Mucosa of descending colon (tissue), 3 donors: ENCODE measurements around the gene PCGF1. TPM values are rescaled to one million over a fixed set of nuclear protein-coding genes. Genes with fewer than 3 reads are reported as not detected.
"Not testable (repeated sequence)": the region's sequence is repeated elsewhere in the genome, so short reads cannot be mapped to it uniquely, and the experiment has no call there.

Experiments used
- ATAC-seq: fragments of 200-7000 bp; cut with Tn5 transposase; one replicate; pipeline ENCODE4 v1.9.1; 2020; ENCODE audit warnings: mild to moderate bottlenecking, moderate library complexity
- DNase-seq, 3 donors: peaks; one replicate each; pipeline ENCODE4 v3.0.0-alpha.2; 2020
- H3K36me3 ChIP-seq: fragments of 200-600 bp; one replicate; pipeline ENCODE4 v1.8.0; 2021; ENCODE audit warnings: low read depth, mild to moderate bottlenecking
- H3K4me1 ChIP-seq: fragments of 200-600 bp; one replicate; pipeline ENCODE4 v1.8.0; 2021; ENCODE audit warnings: low read depth, mild to moderate bottlenecking
- H3K4me3 ChIP-seq: fragments of 200-600 bp; one replicate; pipeline ENCODE4 v1.8.0; 2021; ENCODE audit warnings: mild to moderate bottlenecking
- H3K9me3 ChIP-seq: fragments of 200-600 bp; one replicate; pipeline ENCODE4 v1.8.0; 2021; ENCODE audit warnings: mild to moderate bottlenecking
- intact Hi-C, 2 donors: fragments of 100-400 bp; cut with DNase I in 1 of 2; cut with micrococcal nuclease in 1 of 2; formaldehyde crosslinking; loops; one replicate each; pipeline versions ENCODE4 v1.11.0 to v1.11.1; 2022; cut with DNase I, micrococcal nuclease
- total RNA-seq, 3 donors: library from RNA; stranded (reverse); fragmentation: NEBNext Ultra II Directional in 2 of 3; extraction: Animal tissue kit (Norgen Biotek cat#: 25700) in 2 of 3; gene quantifications; one replicate each; pipeline versions ENCODE4 v1.2.1 to v1.2.4, GENCODE V29; 2021 to 2023
- TF ChIP-seq, protein P1 (sequence below): fragments of 200-600 bp; IDR thresholded peaks from one replicate; pipeline ENCODE4 v1.8.0; 2022; ENCODE audit warnings: antibody characterized with exemption, mild to moderate bottlenecking
- donor health status: DM: no; HTN: no; CAD: no; lungs with moderate emphysema.
- donor health status: DM: no; HTN: no; CAD: no.
- donor health status: DM: no; HTN: yes; CAD: no.

PCGF1 gene
- total RNA-seq, 3 donors from 2014 or later = 20.3 to 29.1 (median 22.3) TPM

- Histone ChIP-seq H3K9me3 (no peaks in the 10 kb centered on the region), H3K36me3 (no peaks in the 10 kb centered on the region), H3K4me1 (peaks cover 29% of the 10 kb centered on the region), H3K4me3 (no peak overlapping the region)
- intact Hi-C loops = no loop called here
- DNase-seq (no peak), ATAC-seq (no peak)
- TF ChIP-seq, protein P1, sequence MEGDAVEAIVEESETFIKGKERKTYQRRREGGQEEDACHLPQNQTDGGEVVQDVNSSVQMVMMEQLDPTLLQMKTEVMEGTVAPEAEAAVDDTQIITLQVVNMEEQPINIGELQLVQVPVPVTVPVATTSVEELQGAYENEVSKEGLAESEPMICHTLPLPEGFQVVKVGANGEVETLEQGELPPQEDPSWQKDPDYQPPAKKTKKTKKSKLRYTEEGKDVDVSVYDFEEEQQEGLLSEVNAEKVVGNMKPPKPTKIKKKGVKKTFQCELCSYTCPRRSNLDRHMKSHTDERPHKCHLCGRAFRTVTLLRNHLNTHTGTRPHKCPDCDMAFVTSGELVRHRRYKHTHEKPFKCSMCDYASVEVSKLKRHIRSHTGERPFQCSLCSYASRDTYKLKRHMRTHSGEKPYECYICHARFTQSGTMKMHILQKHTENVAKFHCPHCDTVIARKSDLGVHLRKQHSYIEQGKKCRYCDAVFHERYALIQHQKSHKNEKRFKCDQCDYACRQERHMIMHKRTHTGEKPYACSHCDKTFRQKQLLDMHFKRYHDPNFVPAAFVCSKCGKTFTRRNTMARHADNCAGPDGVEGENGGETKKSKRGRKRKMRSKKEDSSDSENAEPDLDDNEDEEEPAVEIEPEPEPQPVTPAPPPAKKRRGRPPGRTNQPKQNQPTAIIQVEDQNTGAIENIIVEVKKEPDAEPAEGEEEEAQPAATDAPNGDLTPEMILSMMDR = no peak
Observed at GRCh38 chr2:74461187-74462053, 46.1 kb downstream of the PCGF1 start.

- intact Hi-C loops, H3K4me3 ChIP-seq, ATAC-seq, H3K9me3 ChIP-seq, H3K36me3 ChIP-seq, DNase-seq: not testable (repeated sequence)
- H3K4me1 ChIP-seq = peaks cover 35% of the 10 kb centered on the region
Observed at GRCh38 chr2:74460187-74460586, 47.3 kb downstream of the PCGF1 start.

DNA sequence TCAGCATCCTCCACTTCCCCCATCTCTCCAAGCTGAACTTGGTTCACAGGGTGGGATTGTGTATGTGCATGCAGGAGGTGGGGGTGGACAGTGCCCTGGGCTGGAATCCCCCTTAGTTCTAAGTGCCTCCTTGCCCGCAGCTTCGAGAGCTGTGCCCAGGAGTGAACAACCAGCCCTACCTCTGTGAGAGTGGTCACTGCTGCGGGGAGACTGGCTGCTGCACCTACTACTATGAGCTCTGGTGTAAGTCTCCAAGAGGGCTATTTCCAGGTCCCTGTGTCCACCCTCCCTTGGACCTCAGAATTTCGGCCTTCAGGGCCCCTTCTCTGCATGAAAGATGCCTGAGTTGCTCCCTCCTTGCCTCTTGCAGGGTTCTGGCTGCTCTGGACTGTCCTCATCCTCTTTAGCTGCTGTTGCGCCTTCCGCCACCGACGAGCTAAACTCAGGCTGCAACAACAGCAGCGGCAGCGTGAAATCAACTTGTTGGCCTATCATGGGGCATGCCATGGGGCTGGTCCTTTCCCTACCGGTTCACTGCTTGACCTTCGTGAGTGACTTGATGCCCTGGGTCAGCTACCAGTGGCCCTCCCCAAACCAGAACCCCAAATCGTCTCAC lies 47.9 kb downstream of the PCGF1 start:
- intact Hi-C loops, H3K36me3 ChIP-seq, H3K9me3 ChIP-seq, DNase-seq, H3K4me3 ChIP-seq, ATAC-seq: not testable (repeated sequence)
- H3K4me1 ChIP-seq = peaks cover 39% of the 10 kb centered on the region

DNA sequence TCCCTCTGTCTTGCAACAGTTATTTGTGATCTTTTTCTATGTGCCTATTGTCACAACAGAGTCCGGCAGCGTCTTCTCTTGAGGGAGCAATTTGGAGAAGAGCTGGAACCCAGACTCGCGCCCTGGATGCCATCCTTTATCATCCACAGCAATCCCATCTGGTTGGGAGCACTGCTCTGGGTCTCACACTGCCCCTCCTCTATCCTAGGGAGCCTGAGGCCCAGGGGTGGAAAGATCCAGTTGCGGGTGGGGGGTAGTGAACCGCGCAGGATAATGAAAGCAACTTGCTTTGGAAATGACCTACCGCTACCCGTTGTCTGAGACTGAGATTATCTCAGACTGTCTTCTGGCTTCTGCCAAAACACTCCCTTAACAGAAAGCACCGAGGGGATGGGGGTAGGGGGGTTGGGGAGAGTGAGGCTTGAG lies 48.5 kb downstream of the PCGF1 start:
- no peak overlapping the region for H3K4me3 ChIP-seq
- H3K36me3 ChIP-seq = no peaks in the 10 kb centered on the region
- H3K9me3 ChIP-seq = no peaks in the 10 kb centered on the region
- ATAC-seq = no peak
- intact Hi-C loops = no loop called here
- TF ChIP-seq, protein P1 = no peak
- H3K4me1 ChIP-seq = peaks cover 35% of the 10 kb centered on the region
- no peak for DNase-seq

DNA sequence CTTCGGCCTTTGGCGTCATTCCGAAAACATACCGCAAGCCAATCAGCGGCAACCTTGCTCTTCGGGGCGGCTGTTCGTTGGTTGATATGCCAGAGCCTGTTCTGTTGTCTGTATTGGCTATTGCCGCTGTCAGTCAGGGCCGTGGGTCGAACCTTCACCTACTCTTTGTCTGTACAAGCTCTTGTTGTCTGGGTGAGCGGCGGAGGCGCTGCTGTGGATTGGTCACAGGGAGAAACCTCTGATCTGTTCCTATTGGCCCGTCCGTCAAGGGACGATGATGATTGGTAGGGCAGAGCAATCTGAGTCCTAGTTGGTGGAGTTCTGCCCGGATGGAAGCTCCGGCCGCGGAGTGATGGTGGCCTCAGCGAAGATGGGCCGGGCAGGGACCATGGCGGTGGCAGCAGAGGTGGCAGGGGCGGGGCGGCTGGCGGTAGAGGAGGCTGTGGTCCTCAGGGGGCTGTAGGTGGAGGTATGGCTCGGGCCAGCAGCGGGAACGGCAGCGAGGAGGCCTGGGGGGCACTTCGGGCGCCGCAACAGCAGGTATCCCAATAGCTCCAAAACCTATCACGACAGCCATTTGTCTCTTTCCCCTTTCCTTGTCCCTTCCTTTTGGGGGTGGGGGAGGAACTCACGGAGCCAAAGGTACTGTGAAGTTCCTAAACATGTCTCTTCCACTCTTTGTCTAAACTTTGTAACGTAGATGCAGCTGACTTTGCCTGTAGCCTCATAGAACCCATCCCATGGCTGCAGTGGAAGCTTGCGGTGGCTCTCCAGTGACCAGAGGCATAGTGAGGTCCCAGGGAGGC lies 49.2 kb downstream of the PCGF1 start, which contains the start of gene WBP1:
WBP1 (plus strand) TSS at position 307 of the 806 bp plus-strand sequence; CDS start at position 472, 165 bp downstream.
- TF ChIP-seq, protein P1 = no peak
- H3K36me3 ChIP-seq = no peaks in the 10 kb centered on the region
- intact Hi-C loops = no loop called here
- H3K9me3 ChIP-seq = no peaks in the 10 kb centered on the region
- H3K4me1 ChIP-seq = peaks cover 32% of the 10 kb centered on the region
- DNase-seq (peak; percentile 99 to 100 (median 100)), ATAC-seq (peak; percentile 85)
- peak within 1 kb of the TSS; percentile 27 for H3K4me3 ChIP-seq

DNA sequence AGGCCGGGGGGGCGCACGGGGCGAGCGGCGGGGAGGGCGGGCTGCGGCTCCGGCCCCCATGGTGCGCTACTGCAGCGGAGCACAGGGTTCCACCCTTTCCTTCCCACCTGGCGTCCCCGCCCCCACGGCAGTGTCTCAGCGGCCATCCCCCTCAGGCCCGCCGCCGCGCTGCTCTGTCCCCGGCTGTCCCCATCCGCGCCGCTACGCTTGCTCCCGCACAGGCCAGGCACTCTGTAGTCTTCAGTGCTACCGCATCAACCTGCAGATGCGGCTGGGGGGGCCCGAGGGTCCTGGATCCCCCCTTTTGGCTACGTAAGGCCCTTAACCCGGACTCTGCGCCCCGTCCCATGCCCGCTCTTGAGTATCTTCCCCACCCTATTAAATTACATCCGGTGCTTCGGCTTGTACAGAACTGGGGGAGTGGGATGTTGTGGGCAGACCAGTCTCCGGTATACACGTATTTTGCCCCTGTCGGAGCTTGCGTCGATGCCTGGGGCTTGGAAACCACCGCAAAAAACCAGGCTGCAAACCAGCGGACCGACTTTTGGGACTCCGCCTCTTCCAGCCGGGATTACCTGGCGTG lies 49.9 kb downstream of the PCGF1 start:
- TF ChIP-seq, protein P1 = no peak
- DNase-seq (peak; percentile 83 to 92 (median 89)), ATAC-seq (peak; percentile 64)
- peak overlapping the region; percentile 27 for H3K4me3 ChIP-seq
- H3K4me1 ChIP-seq = peaks cover 32% of the 10 kb centered on the region
- no peaks in the 10 kb centered on the region for H3K36me3 ChIP-seq
- intact Hi-C loops = no loop called here
- no peaks in the 10 kb centered on the region for H3K9me3 ChIP-seq
